ENCODE data around the gene NEGR1.

DNA sequence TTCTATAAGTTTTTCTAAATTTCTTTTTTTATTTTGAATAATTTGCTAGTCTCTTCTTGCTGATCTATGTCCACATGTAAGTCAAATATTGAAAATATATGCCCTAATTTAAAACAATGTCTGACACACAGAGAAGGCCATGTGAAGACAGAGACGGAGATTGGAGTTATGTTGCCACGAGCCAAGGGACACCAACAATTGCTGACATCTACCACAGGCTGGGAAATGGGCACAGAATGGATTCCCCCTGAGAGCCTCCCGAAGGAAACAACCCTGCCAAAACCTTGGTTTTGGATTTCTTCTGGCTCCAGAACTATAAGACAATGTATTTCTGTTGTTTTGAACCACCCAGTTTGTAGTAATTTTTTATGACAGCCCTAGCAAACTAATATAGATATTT is 716.5 kb downstream of the NEGR1 start:
- TF ChIP-seq, protein P1, sequence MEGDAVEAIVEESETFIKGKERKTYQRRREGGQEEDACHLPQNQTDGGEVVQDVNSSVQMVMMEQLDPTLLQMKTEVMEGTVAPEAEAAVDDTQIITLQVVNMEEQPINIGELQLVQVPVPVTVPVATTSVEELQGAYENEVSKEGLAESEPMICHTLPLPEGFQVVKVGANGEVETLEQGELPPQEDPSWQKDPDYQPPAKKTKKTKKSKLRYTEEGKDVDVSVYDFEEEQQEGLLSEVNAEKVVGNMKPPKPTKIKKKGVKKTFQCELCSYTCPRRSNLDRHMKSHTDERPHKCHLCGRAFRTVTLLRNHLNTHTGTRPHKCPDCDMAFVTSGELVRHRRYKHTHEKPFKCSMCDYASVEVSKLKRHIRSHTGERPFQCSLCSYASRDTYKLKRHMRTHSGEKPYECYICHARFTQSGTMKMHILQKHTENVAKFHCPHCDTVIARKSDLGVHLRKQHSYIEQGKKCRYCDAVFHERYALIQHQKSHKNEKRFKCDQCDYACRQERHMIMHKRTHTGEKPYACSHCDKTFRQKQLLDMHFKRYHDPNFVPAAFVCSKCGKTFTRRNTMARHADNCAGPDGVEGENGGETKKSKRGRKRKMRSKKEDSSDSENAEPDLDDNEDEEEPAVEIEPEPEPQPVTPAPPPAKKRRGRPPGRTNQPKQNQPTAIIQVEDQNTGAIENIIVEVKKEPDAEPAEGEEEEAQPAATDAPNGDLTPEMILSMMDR (IDR thresholded peaks at IDR 0.05): no peak
- TF ChIP-seq POLR2A (IDR thresholded peaks at IDR 0.05): no peak

All from heart left ventricle (tissue), 13 donors.